Activated T-cell treated with anti-CD3 and anti-CD28 coated beads, Interleukin-2, amount 50 U/mL, for 24 hours (primary cell): ENCODE measurements around the gene MAP3K7.

Experiments used
- DNase-seq: peaks from one replicate; pipeline ENCODE4 v3.0.0-alpha.2; 2020
- H3K27ac Mint-ChIP-seq: 2 replicates; pipeline ENCODE4 v1.8.0; 2020; ENCODE audit warnings: mild to moderate bottlenecking, mixed read lengths
- H3K27me3 Mint-ChIP-seq: 2 replicates; pipeline ENCODE4 v1.8.0; 2020; ENCODE audit warnings: mixed read lengths
- H3K36me3 Mint-ChIP-seq: 2 replicates; pipeline ENCODE4 v1.8.0; 2020; ENCODE audit warnings: low read depth, mixed read lengths
- H3K4me1 Mint-ChIP-seq: 2 replicates; pipeline ENCODE4 v1.8.0; 2020; ENCODE audit warnings: low read depth, mixed read lengths
- H3K4me3 Mint-ChIP-seq: 2 replicates; pipeline ENCODE4 v1.8.0; 2020; ENCODE audit warnings: mild to moderate bottlenecking, moderate library complexity, mixed read lengths
- H3K9me3 Mint-ChIP-seq: 2 replicates; pipeline ENCODE4 v1.8.0; 2020; ENCODE audit warnings: mixed read lengths

The MAP3K7 gene

GRCh38 chr6:90557006-90557405 lies 29.9 kb downstream of the MAP3K7 start:
- Mint-ChIP-seq H3K36me3 (peaks cover 83% of the 10 kb centered on the region), H3K27ac (no peak overlapping the region), H3K4me1 (peaks cover 6% of the 10 kb centered on the region), H3K4me3 (no peak overlapping the region), H3K9me3 (no peaks in the 10 kb centered on the region), H3K27me3 (no peaks in the 10 kb centered on the region)
- no peak for DNase-seq

- no peaks in the 10 kb centered on the region for H3K27me3 Mint-ChIP-seq
- H3K9me3 Mint-ChIP-seq: no peaks in the 10 kb centered on the region
- no peak overlapping the region for H3K4me3 Mint-ChIP-seq
- peaks cover 91% of the 10 kb centered on the region for H3K36me3 Mint-ChIP-seq
- H3K27ac Mint-ChIP-seq: no peak overlapping the region
- no peak for DNase-seq
- H3K4me1 Mint-ChIP-seq: peaks cover 7% of the 10 kb centered on the region
These were observed 38.9 kb downstream of the MAP3K7 start for GRCh38 chr6:90547991-90548390.

GRCh38 chr6:90547079-90547478 lies 39.8 kb downstream of the MAP3K7 start:
- Mint-ChIP-seq H3K27me3 (no peaks in the 10 kb centered on the region), H3K27ac (no peak overlapping the region), H3K36me3 (peaks cover 89% of the 10 kb centered on the region)

GRCh38 chr6:90545448-90545847 lies 41.4 kb downstream of the MAP3K7 start:
- Mint-ChIP-seq H3K36me3 (peaks cover 85% of the 10 kb centered on the region), H3K9me3 (no peaks in the 10 kb centered on the region), H3K4me1 (peaks cover 2% of the 10 kb centered on the region), H3K27ac (no peak overlapping the region), H3K4me3 (no peak overlapping the region), H3K27me3 (no peaks in the 10 kb centered on the region)
- no peak for DNase-seq

More at GRCh38 chr6:90547079-90547478, 39.8 kb downstream of the MAP3K7 start:
- Mint-ChIP-seq H3K4me1 (peaks cover 7% of the 10 kb centered on the region), H3K4me3 (no peak overlapping the region), H3K9me3 (no peaks in the 10 kb centered on the region)
- DNase-seq: no peak

- no peak overlapping the region for H3K4me3 Mint-ChIP-seq
- DNase-seq: no peak
These were observed 42.1 kb downstream of the MAP3K7 start for GRCh38 chr6:90544741-90545140.

GRCh38 chr6:90544081-90544480 lies 42.8 kb downstream of the MAP3K7 start:
- H3K4me1 Mint-ChIP-seq: peaks cover 2% of the 10 kb centered on the region
- no peaks in the 10 kb centered on the region for H3K27me3 Mint-ChIP-seq
- H3K27ac Mint-ChIP-seq: no peak overlapping the region
- peaks cover 71% of the 10 kb centered on the region for H3K36me3 Mint-ChIP-seq
- H3K9me3 Mint-ChIP-seq: no peaks in the 10 kb centered on the region
- no peak overlapping the region for H3K4me3 Mint-ChIP-seq
- DNase-seq: no peak

More at GRCh38 chr6:90544741-90545140, 42.1 kb downstream of the MAP3K7 start:
- peaks cover 2% of the 10 kb centered on the region for H3K4me1 Mint-ChIP-seq
- H3K9me3 Mint-ChIP-seq: no peaks in the 10 kb centered on the region
- peaks cover 78% of the 10 kb centered on the region for H3K36me3 Mint-ChIP-seq
- H3K27ac Mint-ChIP-seq: no peak overlapping the region
- H3K27me3 Mint-ChIP-seq: no peaks in the 10 kb centered on the region

- H3K27ac Mint-ChIP-seq: no peak overlapping the region
- no peaks in the 10 kb centered on the region for H3K27me3 Mint-ChIP-seq
- H3K9me3 Mint-ChIP-seq: no peaks in the 10 kb centered on the region
- H3K36me3 Mint-ChIP-seq: peaks cover 58% of the 10 kb centered on the region
- peaks cover 2% of the 10 kb centered on the region for H3K4me1 Mint-ChIP-seq
- H3K4me3 Mint-ChIP-seq: no peak overlapping the region
- no peak for DNase-seq
These were observed 45.7 kb downstream of the MAP3K7 start for GRCh38 chr6:90541221-90541620.

GRCh38 chr6:90538278-90539046 lies 48.4 kb downstream of the MAP3K7 start:
- Mint-ChIP-seq H3K4me1 (peaks cover 10% of the 10 kb centered on the region), H3K27me3 (no peaks in the 10 kb centered on the region), H3K9me3 (no peaks in the 10 kb centered on the region), H3K4me3 (no peak overlapping the region), H3K36me3 (peaks cover 53% of the 10 kb centered on the region), H3K27ac (no peak overlapping the region)
- DNase-seq: no peak

- H3K36me3 Mint-ChIP-seq: peaks cover 53% of the 10 kb centered on the region
- no peak overlapping the region for H3K4me3 Mint-ChIP-seq
- DNase-seq: no peak
- no peak overlapping the region for H3K27ac Mint-ChIP-seq
- H3K9me3 Mint-ChIP-seq: no peaks in the 10 kb centered on the region
- H3K4me1 Mint-ChIP-seq: peaks cover 12% of the 10 kb centered on the region
- H3K27me3 Mint-ChIP-seq: no peaks in the 10 kb centered on the region
These were observed 49.1 kb downstream of the MAP3K7 start for GRCh38 chr6:90537723-90538258.

GRCh38 chr6:90537027-90537426 lies 49.8 kb downstream of the MAP3K7 start:
- H3K27me3 Mint-ChIP-seq: no peaks in the 10 kb centered on the region
- H3K4me1 Mint-ChIP-seq: peaks cover 12% of the 10 kb centered on the region
- H3K9me3 Mint-ChIP-seq: no peaks in the 10 kb centered on the region
- H3K27ac Mint-ChIP-seq: no peak overlapping the region
- no peak for DNase-seq
- H3K36me3 Mint-ChIP-seq: peaks cover 55% of the 10 kb centered on the region
- H3K4me3 Mint-ChIP-seq: no peak overlapping the region

GRCh38 chr6:90536520-90536919 lies 50.4 kb downstream of the MAP3K7 start:
- no peaks in the 10 kb centered on the region for H3K27me3 Mint-ChIP-seq
- H3K9me3 Mint-ChIP-seq: no peaks in the 10 kb centered on the region
- DNase-seq: no peak
- H3K27ac Mint-ChIP-seq: no peak overlapping the region
- no peak overlapping the region for H3K4me3 Mint-ChIP-seq
- H3K36me3 Mint-ChIP-seq: peaks cover 57% of the 10 kb centered on the region
- H3K4me1 Mint-ChIP-seq: peaks cover 12% of the 10 kb centered on the region

GRCh38 chr6:90534337-90535025 lies 52.4 kb downstream of the MAP3K7 start:
- Mint-ChIP-seq H3K4me3 (no peak overlapping the region), H3K27ac (peak overlapping the region; percentile 27), H3K27me3 (no peaks in the 10 kb centered on the region), H3K9me3 (no peaks in the 10 kb centered on the region), H3K4me1 (peaks cover 12% of the 10 kb centered on the region), H3K36me3 (peaks cover 56% of the 10 kb centered on the region)
- DNase-seq: no peak

GRCh38 chr6:90533615-90534336 lies 53.1 kb downstream of the MAP3K7 start:
- Mint-ChIP-seq H3K4me1 (peaks cover 12% of the 10 kb centered on the region), H3K36me3 (peaks cover 62% of the 10 kb centered on the region), H3K27ac (no peak overlapping the region), H3K4me3 (no peak overlapping the region), H3K27me3 (no peaks in the 10 kb centered on the region), H3K9me3 (no peaks in the 10 kb centered on the region)
- no peak for DNase-seq

GRCh38 chr6:90530882-90531281 lies 56.0 kb downstream of the MAP3K7 start:
- H3K27ac Mint-ChIP-seq: no peak overlapping the region
- H3K27me3 Mint-ChIP-seq: no peaks in the 10 kb centered on the region
- H3K9me3 Mint-ChIP-seq: no peaks in the 10 kb centered on the region
- peaks cover 12% of the 10 kb centered on the region for H3K4me1 Mint-ChIP-seq
- no peak for DNase-seq
- H3K4me3 Mint-ChIP-seq: no peak overlapping the region
- peaks cover 59% of the 10 kb centered on the region for H3K36me3 Mint-ChIP-seq
